ENCODE results near the gene RAMP1. TPM values are rescaled to one million over a fixed set of nuclear protein-coding genes. Genes with fewer than 3 reads are reported as not detected.

Gene RAMP1
- total and polyA plus RNA-seq, 9 of the 15 experiments (the other 6 are each of a cell fraction or from before 2014, with no cell fraction given) = 0.72 to 0.77 TPM; not detected in 7

- TF ChIP-seq MYC (IDR thresholded peaks at IDR 0.05; ENCODE audit: low read depth, low read length) = peak; percentile 92
- TF ChIP-seq MYC (CRISPR knock-in tag; IDR thresholded peaks at IDR 0.05; ENCODE audit: borderline replicate concordance, low read depth) = no peak
- no peak for TF ChIP-seq MAFK (IDR thresholded peaks at IDR 0.05; ENCODE audit: low read length)
- no peak for TF ChIP-seq KAT7 (CRISPR knock-in tag; IDR thresholded peaks at IDR 0.05; ENCODE audit: borderline replicate concordance)
- TF ChIP-seq SMAD3 (CRISPR knock-in tag; conservative IDR thresholded peaks at IDR 0.05) = no peak
- 0 out of 2 replicates have a peak, but pooled peaks have one; percentile 29 for TF ChIP-seq ELF1 (tag; IDR thresholded peaks at IDR 0.05)
- TF ChIP-seq BRF1 (IDR thresholded peaks at IDR 0.05; ENCODE audit: borderline replicate concordance, extremely low read depth, insufficient read length) = no peak
- no peak for TF ChIP-seq PTTG1 (tag; IDR thresholded peaks at IDR 0.05; ENCODE audit: low read depth)
- TF ChIP-seq TOE1 (IDR thresholded peaks at IDR 0.05; ENCODE audit: borderline replicate concordance) = peak; percentile 37; the same call in 1 of the 2 replicates
- no peak for TF ChIP-seq TOE1 (CRISPR knock-in tag; IDR thresholded peaks at IDR 0.05; ENCODE audit: borderline replicate concordance, low read depth)
- no peak for TF ChIP-seq SETDB1 (IDR thresholded peaks at IDR 0.05; ENCODE audit: low read length)
- TF ChIP-seq CBX2 (IDR thresholded peaks at IDR 0.05; ENCODE audit: insufficient read depth, low read length, poor library complexity, severe bottlenecking) = no peak
- TF ChIP-seq, protein P1, sequence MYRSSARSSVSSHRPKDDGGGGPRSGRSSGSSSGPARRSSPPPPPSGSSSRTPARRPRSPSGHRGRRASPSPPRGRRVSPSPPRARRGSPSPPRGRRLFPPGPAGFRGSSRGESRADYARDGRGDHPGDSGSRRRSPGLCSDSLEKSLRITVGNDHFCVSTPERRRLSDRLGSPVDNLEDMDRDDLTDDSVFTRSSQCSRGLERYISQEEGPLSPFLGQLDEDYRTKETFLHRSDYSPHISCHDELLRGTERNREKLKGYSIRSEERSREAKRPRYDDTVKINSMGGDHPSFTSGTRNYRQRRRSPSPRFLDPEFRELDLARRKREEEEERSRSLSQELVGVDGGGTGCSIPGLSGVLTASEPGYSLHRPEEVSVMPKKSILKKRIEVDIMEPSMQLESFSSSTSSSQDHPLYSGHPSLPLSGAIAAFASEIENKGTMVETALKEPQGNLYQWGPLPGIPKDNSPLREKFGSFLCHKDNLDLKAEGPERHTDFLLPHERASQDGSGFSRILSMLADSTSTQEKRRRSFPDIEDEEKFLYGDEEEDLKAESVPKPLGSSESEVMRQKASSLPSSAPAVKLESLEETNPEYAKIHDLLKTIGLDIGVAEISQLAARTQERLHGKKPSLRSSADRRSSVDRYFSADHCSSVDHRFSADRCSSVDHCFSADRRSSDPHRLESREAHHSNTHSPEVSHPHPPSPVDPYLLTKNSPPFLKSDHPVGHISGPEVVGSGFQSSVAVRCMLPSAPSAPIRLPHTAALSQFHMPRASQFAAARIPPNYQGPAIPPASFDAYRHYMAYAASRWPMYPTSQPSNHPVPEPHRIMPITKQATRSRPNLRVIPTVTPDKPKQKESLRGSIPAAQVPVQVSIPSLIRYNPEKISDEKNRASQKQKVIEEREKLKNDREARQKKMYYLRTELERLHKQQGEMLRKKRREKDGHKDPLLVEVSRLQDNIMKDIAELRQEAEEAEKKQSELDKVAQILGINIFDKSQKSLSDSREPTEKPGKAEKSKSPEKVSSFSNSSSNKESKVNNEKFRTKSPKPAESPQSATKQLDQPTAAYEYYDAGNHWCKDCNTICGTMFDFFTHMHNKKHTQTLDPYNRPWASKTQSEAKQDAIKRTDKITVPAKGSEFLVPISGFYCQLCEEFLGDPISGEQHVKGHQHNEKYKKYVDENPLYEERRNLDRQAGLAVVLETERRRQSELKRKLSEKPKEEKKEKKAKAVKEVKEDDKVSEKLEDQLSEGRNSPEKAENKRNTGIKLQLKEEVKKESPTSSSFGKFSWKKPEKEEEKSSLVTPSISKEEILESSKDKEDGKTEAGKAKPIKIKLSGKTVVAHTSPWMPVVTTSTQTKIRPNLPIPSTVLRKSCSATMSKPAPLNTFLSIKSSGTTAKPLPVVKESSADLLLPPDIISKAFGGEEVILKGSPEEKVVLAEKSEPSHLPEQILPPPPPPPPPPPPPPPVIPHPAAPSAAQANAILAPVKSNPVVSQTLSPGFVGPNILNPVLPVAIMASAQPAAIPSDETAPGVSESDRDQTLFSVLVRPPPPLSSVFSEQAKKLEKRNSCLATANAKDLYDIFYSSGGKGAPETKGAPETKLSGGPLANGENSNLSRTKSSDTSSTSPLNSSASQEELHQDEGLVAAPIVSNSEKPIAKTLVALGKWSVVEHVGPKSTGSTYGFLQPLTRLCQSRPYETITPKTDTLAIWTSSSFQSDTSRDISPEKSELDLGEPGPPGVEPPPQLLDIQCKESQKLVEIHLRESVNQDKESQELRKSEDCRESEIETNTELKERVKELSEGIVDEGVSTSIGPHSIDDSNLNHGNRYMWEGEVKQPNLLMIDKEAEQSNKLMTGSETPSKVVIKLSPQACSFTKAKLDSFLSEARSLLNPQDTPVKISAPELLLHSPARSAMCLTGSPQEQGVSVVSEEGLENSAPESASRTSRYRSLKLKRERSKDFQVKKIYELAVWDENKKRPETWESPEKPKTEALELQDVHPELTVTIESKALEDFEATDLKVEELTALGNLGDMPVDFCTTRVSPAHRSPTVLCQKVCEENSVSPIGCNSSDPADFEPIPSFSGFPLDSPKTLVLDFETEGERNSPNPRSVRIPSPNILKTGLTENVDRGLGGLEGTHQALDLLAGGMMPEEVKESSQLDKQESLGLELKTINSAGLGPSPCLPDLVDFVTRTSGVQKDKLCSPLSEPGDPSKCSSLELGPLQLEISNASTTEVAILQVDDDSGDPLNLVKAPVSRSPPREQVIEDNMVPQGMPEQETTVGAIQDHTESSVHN (IDR thresholded peaks at IDR 0.05; ENCODE audit: borderline replicate concordance in 1 of 2, low read depth in 1 of 2) = no peak
- no peak for TF ChIP-seq RFX5 (IDR thresholded peaks at IDR 0.05; ENCODE audit: low read depth, low read length)
- TF ChIP-seq XRCC5 (IDR thresholded peaks at IDR 0.05; ENCODE audit: low read depth, low read length) = 0 out of 2 replicates have a peak, but pooled peaks have one; percentile 54
- TF ChIP-seq ETV1 (tag; conservative IDR thresholded peaks at IDR 0.05; ENCODE audit: low read depth) = no peak
- TF ChIP-seq ZNF668 (CRISPR knock-in tag; IDR thresholded peaks at IDR 0.05) = no peak
These were observed 64.2 kb downstream of the RAMP1 start (continued) for GRCh38 chr2:237923481-237924163.
